NK-92 (cell line): ENCODE results near the gene TCF7.

Source experiments
- DNase-seq: peaks from one replicate; lab custom pipeline; 2025; ENCODE audit not compliant: unreplicated experiment; lab: John Stamatoyannopoulos, UW

Gene TCF7

DNA sequence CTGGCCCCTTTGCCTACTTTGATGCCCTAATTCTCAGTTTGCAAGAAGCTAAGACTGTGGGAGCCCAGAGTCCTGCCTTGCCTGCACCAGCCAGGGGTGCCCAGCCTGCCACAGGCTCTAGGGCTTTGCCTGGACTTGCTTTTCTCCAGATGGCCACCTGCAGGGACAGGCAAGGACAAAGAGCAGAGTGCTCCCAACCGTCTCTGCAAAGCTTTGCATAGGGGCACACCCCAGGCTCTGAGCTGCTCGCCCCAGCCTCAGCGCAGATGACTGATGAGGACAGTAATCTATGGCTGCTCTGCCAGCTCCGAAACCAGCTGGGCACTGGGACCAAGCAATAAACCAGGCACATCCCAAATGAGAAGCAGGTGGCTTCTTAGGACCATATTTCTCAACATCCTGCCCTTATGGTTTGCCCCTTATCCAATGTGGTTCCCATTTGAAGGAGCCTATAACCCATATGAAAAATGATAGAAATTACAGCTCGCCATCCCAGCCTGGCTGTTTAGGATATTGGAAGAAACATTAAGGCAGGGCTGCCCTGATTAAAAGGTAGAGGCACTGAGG lies 25.4 kb upstream of the TCF7 start:
- DNase-seq: no peak

DNA sequence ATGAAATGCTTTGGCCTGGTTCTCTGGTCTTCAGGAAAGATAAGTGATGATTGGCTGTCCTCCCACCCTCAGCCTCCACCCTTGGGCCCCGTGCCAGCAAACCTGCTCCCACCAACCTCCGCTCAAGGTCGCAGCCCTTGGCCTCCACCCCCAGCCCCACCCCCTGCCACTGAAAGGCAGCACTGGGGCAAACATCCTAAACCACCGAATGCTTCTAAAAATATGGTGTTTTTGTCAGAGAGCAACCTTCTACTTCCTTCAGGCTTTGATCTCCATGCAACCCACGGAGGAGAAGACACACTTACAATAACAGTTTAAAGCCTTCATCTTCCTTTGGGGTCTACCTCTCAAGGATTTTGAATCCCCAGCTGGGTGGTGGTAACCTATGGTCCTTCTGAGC lies 24.0 kb upstream of the TCF7 start:
- DNase-seq: no peak

DNA sequence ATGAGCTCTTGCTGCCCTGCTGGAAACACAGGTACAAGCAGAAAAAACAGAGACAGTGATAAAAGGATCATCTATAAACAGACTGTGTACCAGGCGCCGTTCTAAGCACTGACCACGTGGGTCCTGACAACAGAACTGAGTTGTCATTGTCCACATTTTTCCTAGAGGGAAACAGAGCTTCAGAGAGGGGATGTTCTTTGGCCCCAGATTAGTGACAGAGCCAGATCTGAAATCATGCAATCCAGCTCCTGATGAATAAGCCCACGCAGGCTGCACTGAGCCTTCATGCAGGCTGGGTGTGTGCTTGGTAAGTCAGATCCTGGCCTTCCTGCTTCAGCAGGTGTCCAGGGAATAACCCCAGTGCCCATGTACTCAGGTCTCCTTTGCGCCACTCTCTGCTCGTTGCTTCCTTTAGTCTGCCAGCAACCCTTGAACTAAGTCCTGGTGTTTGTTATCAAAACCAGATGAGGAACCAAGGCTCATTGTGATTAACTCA lies 22.8 kb upstream of the TCF7 start:
- DNase-seq: no peak

DNA sequence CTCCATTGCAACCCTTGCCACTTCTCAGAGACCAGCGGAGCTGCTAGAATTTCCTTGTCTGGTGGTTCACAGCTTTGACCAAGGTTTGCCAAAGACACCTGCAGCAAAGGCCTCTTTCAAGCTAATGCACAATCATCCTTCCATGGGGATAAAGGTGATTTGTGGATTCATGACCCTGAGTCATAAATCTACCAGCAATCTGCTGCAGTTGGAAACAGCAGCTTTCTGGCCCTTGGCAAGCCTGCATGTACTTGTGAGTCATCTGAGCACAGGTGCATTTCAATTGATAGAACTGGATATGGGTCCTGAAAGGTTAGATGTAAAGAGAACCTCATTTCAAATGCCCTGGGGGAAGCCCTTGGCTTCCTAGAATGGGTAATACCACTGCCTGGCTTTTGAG lies 21.6 kb upstream of the TCF7 start:
- no peak for DNase-seq

DNA sequence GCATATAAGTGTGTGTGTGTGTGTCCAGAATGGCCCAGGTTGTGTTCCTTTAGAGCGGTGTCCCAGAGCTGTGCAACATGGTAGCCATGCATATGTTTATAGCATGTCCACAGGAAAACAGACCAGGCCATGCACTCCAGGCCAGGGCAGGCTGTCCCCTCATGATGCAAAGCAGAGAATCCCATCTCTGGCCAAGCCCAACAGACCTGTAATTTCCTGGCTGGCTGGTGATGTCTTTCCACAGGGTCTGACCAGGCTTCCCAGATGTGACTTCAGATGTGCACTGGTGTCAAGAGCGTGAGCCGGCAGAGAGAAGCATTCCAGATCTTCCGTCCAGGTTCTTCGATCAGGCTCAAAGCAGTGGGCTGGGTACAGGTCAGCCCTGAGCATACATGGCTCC lies 21.1 kb upstream of the TCF7 start:
- DNase-seq: no peak

DNA sequence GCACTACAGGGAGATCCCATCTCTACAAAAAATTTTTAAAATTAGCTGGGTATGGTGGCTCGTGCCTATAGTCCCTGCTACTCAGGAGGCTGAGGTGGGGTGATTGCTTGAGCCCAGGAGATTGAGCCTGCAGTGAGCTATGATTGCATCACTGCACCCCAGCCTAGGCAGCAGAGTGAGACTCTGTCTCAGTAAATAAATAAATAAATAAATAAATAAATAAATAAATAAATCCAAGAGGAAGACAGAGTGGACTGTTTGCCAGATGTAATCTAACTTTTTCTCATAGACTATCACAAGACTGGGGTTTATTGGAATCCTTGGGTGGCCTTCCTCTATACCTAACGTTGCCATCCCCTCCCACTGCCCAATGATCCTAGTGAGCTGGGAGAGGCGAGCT lies 19.2 kb upstream of the TCF7 start:
- DNase-seq: no peak

DNA sequence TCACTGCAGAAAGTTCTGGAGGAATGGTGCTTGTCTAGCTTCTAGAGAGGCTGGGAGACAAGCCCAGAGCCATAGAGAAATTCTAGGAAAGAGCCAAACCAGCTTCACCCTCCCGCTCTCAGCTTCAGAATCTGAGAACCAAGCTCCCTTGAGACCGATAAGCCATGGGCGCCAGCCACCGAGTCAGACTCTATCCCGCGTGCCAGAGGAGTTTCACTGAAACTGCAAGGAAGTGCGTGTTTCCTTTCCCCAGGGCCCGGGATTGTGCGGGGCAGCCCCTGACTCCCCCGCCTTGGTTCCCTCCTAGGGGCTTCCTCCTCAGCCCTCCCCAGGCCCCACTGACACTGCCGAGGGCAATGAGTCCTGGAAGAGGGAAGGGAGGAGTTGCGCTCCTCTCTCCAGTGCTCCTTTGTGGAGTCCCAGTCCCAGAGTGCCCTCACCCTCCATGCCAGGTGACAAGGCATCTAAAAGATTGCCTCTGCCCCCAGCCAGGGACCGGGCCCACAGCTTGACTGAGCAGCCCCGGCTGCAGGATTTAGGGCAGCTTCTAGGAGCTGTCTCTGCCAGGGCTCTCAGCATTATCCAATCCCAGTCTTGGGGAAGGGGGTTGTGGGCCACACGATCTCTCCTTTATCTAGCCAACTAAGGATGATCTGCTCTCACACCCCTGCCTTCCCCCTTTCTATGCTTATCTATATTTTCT lies 18.4 kb upstream of the TCF7 start:
- DNase-seq: no peak

DNA sequence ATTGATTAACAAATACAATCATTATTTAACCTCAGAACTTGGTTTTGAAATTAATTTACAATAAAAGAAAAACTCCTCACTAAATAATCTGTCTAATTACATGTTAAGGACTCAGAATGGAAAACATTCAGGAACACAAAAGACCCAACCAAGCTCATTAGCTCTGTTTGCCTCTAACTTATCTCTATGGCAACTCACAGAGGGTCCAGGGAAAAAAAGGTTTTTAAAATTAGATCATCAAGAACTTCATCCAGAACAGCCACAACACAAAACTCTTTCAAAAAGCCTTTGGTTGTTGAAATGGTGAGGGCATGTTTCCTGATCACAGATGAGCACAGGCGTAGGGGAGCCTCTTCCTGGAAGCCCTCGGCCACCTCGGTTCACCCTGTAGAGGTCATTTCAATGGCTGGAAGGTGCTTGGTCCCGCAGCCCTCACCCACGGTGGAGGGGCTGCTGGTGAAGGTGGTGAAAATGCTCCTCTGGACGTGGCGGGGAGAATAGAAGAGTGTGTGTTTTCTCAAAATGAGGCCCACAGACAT lies 17.2 kb upstream of the TCF7 start:
- no peak for DNase-seq

DNA sequence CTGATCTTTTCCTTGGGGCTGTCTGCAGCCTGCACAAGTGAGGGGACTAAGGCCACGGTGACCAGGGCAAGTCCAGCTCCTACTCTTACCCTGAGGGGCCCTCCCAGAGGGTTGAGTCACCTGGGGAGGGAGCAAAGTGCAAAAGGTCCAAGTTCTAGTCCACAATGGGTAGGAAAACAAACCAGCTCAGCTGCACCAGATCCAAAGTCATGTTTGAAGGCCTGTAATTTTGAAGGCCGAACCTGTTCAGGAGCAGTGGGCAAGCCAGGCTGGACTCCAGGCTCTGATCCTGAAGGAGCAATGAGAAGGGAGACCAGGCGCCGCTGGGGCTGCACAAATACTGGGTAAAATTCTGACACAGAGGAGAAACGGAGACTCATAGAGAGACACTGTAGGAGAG lies 15.8 kb upstream of the TCF7 start:
- no peak for DNase-seq

DNA sequence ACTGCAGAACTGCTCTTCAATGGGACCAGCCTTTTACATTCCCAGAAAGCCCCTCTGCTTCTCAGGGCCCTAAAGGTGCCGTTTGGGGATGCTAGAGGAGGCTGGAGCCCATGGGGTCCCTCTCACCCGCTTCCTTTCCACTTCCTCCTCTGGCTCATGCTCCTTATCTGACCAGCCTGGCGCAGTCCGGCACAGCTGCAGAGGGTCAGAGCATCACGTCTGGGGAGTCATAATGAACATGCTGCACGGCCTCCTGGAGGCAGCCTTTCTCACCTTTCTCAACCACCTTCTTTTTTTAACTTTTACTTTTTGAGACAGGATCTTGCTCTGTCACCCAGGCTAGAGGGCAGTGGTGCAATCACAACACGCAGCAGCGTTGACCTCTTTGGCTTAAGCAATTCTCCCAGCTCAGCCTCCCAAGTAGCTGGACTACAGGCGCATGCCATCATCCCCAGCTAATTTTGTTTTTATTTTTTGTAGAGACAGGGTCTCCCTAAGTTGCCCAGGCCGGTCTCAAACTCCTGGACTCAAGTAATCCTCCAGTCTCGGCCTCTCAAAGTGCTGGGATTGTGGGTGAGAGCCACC lies 15.1 kb upstream of the TCF7 start:
- DNase-seq: no peak

DNA sequence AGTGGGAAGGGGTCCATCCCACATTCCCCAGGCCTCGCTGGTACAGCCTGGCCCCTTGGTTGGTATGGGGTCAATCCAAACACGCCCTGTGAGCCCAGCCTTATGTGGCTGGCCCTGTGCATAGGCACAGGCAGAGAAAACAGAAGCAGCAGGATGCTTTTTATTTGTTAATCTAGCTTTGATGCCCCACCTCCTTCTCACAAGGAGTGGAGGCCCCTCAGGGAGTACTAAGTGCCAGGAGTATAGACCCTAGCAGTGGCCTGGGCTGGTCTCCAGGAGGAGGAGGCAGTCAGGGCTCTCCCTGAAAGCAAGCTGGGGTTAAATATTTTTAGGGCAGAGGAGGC lies 14.6 kb upstream of the TCF7 start:
- no peak for DNase-seq

DNA sequence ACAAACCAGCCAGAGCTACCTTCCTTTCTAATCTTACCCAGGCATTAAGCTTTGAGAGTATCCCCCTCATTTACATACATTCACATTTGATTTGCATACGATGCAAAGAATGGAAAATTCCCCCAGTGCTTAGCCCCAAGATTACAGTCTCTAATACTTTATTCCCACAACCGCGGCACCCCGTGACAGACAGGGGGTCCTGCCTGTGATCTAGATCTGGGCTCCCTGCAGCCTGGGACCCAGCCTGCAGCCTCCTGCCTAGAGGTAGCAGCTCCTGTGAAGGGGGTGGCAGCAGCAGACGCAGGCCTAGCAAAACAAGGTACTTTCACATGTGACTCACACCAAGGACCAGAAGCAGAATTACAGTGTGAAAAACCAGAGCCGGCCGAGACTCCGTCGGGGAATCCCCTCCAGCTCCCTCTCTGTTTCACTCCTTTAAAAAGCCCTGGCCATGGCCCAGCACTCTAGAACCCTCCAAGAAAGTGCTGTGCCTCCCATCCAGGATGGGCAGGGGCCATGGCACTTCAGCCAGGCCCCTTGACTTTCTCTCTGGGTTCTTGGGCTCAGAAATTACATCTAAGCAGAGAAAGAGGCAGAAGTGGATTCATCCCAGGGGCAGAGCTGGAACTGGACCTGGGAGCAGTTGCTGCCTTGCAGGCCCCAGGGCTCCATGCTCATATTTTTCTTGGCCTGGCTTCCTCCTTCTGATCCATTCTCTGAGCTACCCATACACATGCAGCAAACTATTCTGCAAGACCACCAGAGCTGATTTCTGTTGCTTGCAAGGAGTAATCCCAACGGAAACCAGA lies 14.0 kb upstream of the TCF7 start:
- DNase-seq: no peak

DNA sequence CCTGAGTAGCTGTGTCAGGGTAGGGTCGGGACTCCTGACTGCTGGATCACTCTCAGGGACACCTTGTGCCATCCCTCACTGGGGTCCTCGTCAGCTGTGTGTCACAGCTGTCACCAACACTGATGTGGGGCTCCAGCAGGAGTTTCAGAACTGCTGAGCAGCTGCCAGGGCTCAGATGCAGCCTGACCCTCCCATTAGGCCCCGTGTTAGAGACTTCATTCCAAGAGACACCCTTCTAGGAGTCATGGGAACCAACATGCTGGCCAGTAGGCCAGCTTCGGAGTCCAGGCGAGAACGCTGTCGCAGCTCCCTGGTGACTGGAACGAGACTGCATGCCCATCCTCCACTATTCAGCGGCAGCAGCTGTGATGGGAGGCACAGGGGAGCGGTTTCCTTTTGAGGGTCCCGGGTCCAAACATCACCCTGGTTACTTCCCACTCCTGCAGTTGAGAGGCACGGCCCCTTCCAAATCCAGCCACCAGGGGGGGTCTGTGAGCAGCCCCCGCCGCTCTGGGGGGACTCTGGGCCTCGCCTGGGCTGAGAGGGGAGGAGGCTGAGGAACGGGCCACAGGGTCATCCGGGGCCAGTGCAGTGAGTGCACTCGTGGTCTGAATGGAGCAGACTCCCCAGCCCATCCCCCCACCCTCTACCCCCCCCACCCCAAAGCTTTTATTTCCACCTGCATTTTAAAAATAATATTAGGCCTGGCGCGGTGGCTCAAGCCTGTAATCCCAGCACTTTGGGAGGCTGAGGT lies 12.6 kb upstream of the TCF7 start:
- DNase-seq: no peak

DNA sequence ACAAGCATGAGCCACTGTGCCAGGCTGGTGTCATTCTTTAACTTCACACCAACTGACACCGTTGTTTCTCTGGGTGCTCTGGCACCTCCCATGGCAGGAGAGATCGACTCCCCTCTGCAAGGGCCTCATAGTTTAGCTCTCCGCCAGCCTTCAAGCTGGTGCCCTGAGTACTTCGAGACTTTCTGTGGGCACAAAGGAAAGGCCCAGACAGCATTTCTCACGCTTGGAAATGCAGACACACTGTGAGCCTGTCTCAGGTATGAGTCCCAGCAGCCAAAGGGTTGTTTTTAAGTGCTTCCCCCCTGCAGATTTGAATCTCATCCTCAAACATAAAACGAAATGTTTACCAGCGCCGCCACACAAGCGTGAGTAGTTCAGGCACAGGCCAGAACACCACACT lies 11.1 kb upstream of the TCF7 start:
- no peak for DNase-seq

DNA sequence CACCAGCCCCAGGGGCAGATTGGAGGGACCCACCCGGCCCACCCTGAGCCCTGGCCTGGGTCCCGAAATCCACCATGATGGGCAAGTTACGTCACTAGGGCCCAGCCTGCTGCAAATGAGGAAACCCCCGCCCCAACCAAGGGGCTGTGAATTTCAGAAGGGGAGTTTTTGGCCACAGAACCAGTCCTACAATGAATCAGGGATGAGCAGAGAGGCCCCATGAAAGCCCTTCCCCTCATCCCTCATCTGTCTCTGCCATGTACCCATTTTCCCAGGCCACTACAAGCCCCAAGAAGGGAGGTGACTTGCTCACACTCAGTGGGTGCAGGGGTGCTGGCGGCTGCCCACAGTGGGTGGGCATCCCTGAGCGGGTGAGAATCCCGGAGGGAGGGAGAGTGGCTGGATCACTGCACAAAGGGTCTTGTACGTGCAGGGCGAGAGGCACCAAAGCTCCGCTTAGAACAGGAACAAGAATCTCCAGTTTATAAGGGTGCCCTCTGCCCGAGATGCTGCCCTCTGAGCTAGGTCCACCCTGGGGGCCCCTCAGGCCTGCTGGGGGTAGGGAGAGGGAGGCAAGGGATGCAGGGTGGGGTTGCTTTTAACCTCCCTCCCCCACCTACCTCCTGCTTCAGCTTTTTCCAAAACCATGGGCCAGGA lies 10.4 kb upstream of the TCF7 start:
- no peak for DNase-seq

DNA sequence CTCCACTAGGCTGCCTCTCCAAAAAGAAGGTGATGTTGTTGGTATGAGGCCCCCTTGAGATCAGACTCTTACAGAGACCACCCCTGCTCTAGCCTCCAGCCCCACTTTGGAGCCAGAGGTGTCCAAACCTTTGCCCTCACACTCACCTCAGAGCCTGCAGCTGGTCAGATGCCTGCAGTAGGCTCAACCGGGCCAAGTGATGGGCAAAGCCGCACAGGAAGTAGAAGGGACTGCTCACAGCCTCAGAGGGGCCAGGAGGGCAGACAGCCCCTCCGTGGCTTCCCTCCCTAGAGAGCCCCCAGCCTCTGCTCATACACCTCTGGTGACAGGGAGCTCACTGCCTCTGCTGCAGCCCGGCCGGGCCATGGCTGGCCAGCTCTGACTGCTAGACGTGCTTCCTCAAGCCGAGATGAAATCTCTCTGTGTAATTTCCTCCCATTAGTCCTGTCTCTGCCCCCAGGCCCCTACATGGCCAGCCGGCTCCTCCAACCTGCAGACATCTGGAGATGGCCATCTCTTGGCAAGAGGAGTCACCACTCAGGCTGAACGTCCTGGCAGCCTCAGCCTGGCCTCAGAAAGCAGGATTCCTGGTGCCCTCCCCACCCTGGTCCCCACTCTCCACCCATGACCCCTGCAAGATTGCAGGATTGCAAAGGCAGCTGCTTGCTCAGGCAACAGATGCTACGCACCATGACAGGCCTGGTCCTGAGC lies 7.3 kb upstream of the TCF7 start:
- DNase-seq: no peak

DNA sequence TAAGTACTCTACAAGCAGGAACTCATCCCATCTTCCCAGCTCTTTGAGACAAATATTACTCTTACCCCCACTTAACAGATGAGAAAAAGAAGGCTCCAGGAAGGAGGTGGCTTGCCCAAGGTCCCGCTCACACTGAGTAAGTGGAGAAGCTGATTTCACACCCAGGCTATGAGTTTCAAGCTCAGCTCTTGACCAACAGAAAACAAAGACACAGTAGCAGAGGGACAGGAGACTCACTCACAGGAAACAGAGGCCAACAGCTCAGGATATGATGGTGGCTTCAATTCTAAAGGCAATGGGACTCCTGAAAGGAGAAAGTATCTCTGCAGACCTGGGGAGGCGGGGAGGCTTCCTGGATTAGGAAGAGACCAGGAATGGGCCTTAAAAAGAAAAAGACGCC lies 6.7 kb upstream of the TCF7 start:
- DNase-seq: no peak

DNA sequence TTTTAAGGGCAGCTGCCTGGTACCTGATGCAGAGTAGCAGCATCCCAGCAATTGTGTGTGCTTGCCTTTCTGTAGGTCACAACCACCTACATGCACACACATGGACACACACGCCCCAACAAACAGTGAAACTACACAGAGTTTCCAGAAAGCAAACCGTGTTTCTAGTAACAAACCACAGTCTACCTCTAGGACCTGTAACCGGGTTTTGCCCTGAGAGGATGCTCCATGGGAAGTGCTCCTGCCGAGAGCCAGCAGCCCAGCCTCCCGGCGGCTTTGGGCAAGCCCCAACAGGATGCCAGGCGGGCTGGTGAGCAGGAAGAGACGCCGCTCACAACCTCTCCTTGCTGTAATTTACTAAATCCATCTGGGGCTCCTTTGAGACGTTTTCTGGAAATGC lies 4.1 kb upstream of the TCF7 start:
- DNase-seq: no peak

DNA sequence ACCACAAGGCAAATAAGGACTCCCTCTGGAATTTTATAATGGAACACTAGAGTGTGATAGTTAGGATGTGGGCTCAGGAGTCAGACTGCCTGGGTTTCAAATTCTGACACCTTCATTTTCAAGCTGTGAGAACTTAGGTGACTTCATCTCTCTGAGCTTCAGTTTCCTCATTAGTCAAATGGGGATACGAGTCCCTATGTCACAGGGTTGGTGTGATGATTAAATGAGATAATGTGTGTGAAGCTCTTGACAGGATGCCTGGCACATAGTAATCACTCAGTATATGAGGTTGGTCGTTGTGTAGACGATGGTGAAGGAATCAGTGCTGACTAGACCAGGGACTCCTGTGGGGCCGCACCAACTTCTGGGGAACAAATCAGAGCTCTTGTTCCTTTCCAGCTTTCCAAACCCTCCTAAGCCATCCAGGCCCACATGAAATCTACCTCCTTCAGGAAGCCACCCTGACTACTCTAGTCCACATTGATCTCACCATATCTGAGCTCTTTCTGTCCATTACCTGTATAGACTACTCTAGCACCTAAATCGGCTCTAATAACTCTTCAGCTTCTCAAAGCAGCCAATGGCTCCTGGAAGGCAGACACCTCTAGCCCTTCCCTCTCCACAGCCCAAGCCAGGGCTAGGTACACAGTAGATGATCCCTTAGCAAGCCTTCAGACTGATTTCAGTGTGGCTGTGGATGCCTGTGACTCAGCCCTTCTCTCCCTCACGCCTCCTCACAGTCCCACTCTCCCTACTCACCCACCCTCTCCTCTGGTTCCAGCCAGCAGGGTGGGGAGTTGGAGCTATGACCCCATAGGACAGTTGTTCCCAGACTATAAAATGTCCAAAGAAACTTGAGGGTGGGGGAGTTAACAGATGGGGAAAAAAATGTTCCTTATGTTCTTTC lies 2.5 kb upstream of the TCF7 start:
- no peak for DNase-seq
